Thyroid gland (tissue), 4 donors: ENCODE data around the gene IPO5. TPM values are rescaled to one million over a fixed set of nuclear protein-coding genes. Genes with fewer than 3 reads are reported as not detected.

Experiments
- DNase-seq, 2 donors: peaks; one replicate each; pipeline ENCODE4 v3.0.0-alpha.2; 2019
- H3K27ac ChIP-seq, 3 donors: fragments of 200-600 bp; sonication (generic); 1 replicate in 2 of 3; 2 replicates in 1 of 3; pipeline ENCODE4 v1.5.1; 2016 to 2019; ENCODE audit warnings: mild to moderate bottlenecking in 1 of 3, moderate library complexity in 1 of 3
- H3K27me3 ChIP-seq: fragments of 200-600 bp; sonication (generic); one replicate; pipeline ENCODE4 v1.5.1; 2019
- H3K36me3 ChIP-seq, 2 donors: fragments of 200-600 bp; sonication (generic); one replicate each; pipeline ENCODE4 v1.5.1; 2016 to 2019
- H3K4me1 ChIP-seq, 2 donors: fragments of 200-600 bp; sonication (generic); one replicate each; pipeline ENCODE4 v1.5.1; 2017 to 2019
- H3K4me3 ChIP-seq, 3 donors: fragments of 200-600 bp; sonication (generic); replicated peaks in 1 of 3; 1 replicate in 2 of 3; 2 replicates in 1 of 3; pipeline ENCODE4 v1.5.1; 2016; ENCODE audit warnings: mild to moderate bottlenecking in 1 of 3
- H3K9me3 ChIP-seq: fragments of 200-600 bp; sonication (generic); one replicate; pipeline ENCODE4 v1.5.1; 2017
- POLR2A ChIP-seq, 2 donors: fragments of 450-650 bp; IDR thresholded peaks; one replicate each; pipeline ENCODE4 v1.6.1; 2017; ENCODE audit warnings: antibody characterized with exemption in 2 of 2, mild to moderate bottlenecking in 2 of 2, moderate library complexity in 1 of 2
- WGBS, 2 donors: methylation state at CpG; one replicate each; pipeline ENCODE4 v1.1.5; 2017; 5-methylcytosine and 5-hydroxymethylcytosine counted together
- intact Hi-C: fragments of 100-400 bp; cut with DNase I; formaldehyde crosslinking; loops from one replicate; pipeline ENCODE4 v1.15.1; 2023
- total RNA-seq, 4 donors: library from RNA; depleted of rRNA; stranded (reverse); fragments of >200 nt; gene quantifications; one replicate each; pipeline ENCODE4 v1.2.3, GENCODE V29; 2016
- TF ChIP-seq, protein P1 (sequence below), 6 experiments: fragments of 200-600 bp in 3 of 6; fragments of 450-650 bp in 3 of 6; sonication (generic) in 3 of 6; IDR thresholded peaks; one replicate each; pipeline ENCODE4 v1.5.1; 2016 to 2019; ENCODE audit warnings: antibody characterized with exemption in 6 of 6, mild to moderate bottlenecking in 2 of 6, inconsistent platforms in 1 of 6, moderate library complexity in 1 of 6

IPO5 gene
- total RNA-seq, 4 donors from 2014 or later, result 95.4 to 139 (median 108) TPM

- no peak overlapping the region for H3K4me3 ChIP-seq
- WGBS, 2 donors, result 88 to 89% methylated on average over 2 of the region's 2 CpGs
- TF ChIP-seq, protein P1, sequence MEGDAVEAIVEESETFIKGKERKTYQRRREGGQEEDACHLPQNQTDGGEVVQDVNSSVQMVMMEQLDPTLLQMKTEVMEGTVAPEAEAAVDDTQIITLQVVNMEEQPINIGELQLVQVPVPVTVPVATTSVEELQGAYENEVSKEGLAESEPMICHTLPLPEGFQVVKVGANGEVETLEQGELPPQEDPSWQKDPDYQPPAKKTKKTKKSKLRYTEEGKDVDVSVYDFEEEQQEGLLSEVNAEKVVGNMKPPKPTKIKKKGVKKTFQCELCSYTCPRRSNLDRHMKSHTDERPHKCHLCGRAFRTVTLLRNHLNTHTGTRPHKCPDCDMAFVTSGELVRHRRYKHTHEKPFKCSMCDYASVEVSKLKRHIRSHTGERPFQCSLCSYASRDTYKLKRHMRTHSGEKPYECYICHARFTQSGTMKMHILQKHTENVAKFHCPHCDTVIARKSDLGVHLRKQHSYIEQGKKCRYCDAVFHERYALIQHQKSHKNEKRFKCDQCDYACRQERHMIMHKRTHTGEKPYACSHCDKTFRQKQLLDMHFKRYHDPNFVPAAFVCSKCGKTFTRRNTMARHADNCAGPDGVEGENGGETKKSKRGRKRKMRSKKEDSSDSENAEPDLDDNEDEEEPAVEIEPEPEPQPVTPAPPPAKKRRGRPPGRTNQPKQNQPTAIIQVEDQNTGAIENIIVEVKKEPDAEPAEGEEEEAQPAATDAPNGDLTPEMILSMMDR (IDR thresholded peaks at IDR 0.05), result no peak
- no peak for TF ChIP-seq POLR2A (IDR thresholded peaks at IDR 0.05)
- H3K36me3 ChIP-seq, result no peaks in the 10 kb centered on the region
- H3K27ac ChIP-seq, result no peak overlapping the region
- no peaks in the 10 kb centered on the region for H3K27me3 ChIP-seq
- no peaks in the 10 kb centered on the region for H3K9me3 ChIP-seq
- no peak for DNase-seq
- intact Hi-C loops, result no loop called here
- peaks cover 0 to 3% of the 10 kb centered on the region in 2 donors for H3K4me1 ChIP-seq
These were observed 40.3 kb upstream of the IPO5 start for GRCh38 chr13:97913206-97913605.

DNA sequence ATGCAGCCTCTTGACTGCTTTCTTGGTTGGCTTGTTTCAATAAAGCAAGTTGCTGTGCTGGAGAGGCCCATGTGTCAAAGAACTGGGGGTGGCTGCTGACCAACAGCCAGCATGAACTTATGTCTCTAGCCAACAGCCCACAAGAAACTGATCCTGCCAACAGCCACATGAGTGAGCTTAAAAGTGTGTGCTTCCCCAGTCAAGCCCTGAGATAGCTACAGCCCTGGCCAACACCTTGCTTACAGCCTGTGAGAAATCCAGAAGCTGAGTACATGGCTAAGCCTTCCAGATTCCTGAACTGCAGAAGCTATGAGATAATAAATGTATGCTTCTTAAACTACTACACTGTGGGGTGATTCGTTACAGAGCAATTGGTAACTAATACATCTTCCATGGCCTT is 38.9 kb upstream of the IPO5 start:
- Histone ChIP-seq H3K9me3 (no peaks in the 10 kb centered on the region), H3K4me1 (peaks cover 0 to 3% of the 10 kb centered on the region in 2 donors), H3K4me3 (no peak overlapping the region), H3K27me3 (no peaks in the 10 kb centered on the region), H3K36me3 (no peaks in the 10 kb centered on the region), H3K27ac (no peak overlapping the region)
- intact Hi-C loops, result no loop called here
- WGBS, 2 donors, result 82 to 84% methylated on average over 1 of the region's 1 CpG
- no peak for TF ChIP-seq POLR2A (IDR thresholded peaks at IDR 0.05)
- TF ChIP-seq, protein P1 (IDR thresholded peaks at IDR 0.05), result no peak
- DNase-seq, result no peak

GRCh38 chr13:97921176-97921816 is 32.2 kb upstream of the IPO5 start:
- 74 to 78% methylated on average over 6 of the region's 6 CpGs for WGBS, 2 donors
- intact Hi-C loops, result no loop called here
- peaks cover 0 to 3% of the 10 kb centered on the region in 2 donors for H3K4me1 ChIP-seq
- no peaks in the 10 kb centered on the region for H3K9me3 ChIP-seq
- no peak overlapping the region for H3K27ac ChIP-seq
- no peak overlapping the region for H3K4me3 ChIP-seq
- DNase-seq, result no peak
- H3K27me3 ChIP-seq, result no peaks in the 10 kb centered on the region
- H3K36me3 ChIP-seq, result no peaks in the 10 kb centered on the region
- TF ChIP-seq POLR2A (IDR thresholded peaks at IDR 0.05), result no peak
- TF ChIP-seq, protein P1 (IDR thresholded peaks at IDR 0.05), result no peak

GRCh38 chr13:97928301-97928700 is 25.2 kb upstream of the IPO5 start:
- 69 to 74% methylated on average over 1 of the region's 1 CpG for WGBS, 2 donors
- Histone ChIP-seq H3K9me3 (no peaks in the 10 kb centered on the region), H3K27me3 (no peaks in the 10 kb centered on the region), H3K4me3 (no peak overlapping the region), H3K4me1 (no peaks in the 10 kb centered on the region), H3K27ac (no peak overlapping the region), H3K36me3 (no peaks in the 10 kb centered on the region)
- intact Hi-C loops, result no loop called here
- no peak for DNase-seq
- no peak for TF ChIP-seq POLR2A (IDR thresholded peaks at IDR 0.05)
- TF ChIP-seq, protein P1 (IDR thresholded peaks at IDR 0.05), result no peak

DNA sequence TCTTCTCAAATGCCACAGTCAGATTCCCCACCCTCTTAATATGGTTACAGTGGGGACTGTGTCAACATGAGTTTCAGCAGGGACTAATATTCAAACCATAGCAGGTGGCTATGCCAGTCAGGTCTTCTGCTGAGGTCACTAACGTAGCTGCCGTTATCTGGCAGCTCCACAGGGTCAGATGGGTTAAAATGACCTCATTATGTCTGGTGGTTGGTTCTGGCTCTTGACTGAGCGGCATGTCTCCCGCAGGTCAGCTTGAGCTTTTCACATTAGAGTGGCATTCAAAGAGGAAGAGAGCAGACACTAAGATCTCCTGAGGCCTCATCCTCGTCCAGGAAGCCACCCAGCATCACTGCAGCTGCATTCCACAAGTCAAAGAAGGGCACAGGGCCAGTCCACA is 21.4 kb upstream of the IPO5 start:
- no peak for DNase-seq
- WGBS, 2 donors, result 44 to 46% methylated on average over 5 of the region's 5 CpGs
- TF ChIP-seq, protein P1 (IDR thresholded peaks at IDR 0.05), result no peak
- TF ChIP-seq POLR2A (IDR thresholded peaks at IDR 0.05), result no peak
- H3K27me3 ChIP-seq, result no peaks in the 10 kb centered on the region
- no peaks in the 10 kb centered on the region for H3K9me3 ChIP-seq
- no peaks in the 10 kb centered on the region for H3K36me3 ChIP-seq
- H3K4me3 ChIP-seq, result no peak overlapping the region
- H3K27ac ChIP-seq, result no peak overlapping the region
- no peaks in the 10 kb centered on the region for H3K4me1 ChIP-seq
- intact Hi-C loops, result no loop called here
